K562 (cell line): ENCODE results near the gene NCOA3. TPM values are rescaled to one million over a fixed set of nuclear protein-coding genes. Genes with fewer than 3 reads are reported as not detected.

Experiments
- ATAC-seq: fragments of 200-7000 bp; cut with Tn5 transposase; 3 replicates; pipeline ENCODE4 v1.9.1; 2020; ENCODE audit warnings: moderate library complexity
- BruUV-seq: library from RNA; stranded (reverse); fragments of 400-500 nt; replicated peaks from 2 replicates; lab custom pipeline; 2021; lab: Mats Ljungman, UMichigan
- CTCF ChIA-PET: fragments of 300-600 bp; formaldehyde crosslinking; extraction: SDS; loops from one replicate; lab custom pipeline; 2021; ENCODE audit warnings: low intra/inter-chr PET ratio; lab: Yijun Ruan, JAX
- POLR2A ChIA-PET: fragments of 300-600, 350-650 bp; sonication (Branson Sonifier 250); formaldehyde crosslinking; extraction: SDS; loops from one replicate; lab custom pipeline; 2021; ENCODE audit warnings: antibody characterized with exemption, inconsistent platforms; lab: Yijun Ruan, JAX
- DNase-seq, 4 experiments: peaks; one replicate each; pipeline versions ENCODE4 v3.0.0 to v3.0.0-alpha.2; 2011 to 2018; ENCODE audit warnings: low spot score in 3 of 4, mixed read lengths in 3 of 4; ENCODE audit errors: extremely low read depth in 1 of 4
- FAIRE-seq: peaks from 2 replicates; lab custom pipeline; 2011; peaks lifted over from hg19 to GRCh38; lab: Jason Lieb, UNC
- H2AFZ ChIP-seq: 2 replicates; pipeline ENCODE4 v1.6.0; 2011; ENCODE audit warnings: low read depth, low read length, control low read depth, inconsistent platforms
- H3K27ac ChIP-seq: fragments of 200-600 bp; 3 replicates; pipeline ENCODE4 v1.8.0; 2011; ENCODE audit warnings: low read depth, mild to moderate bottlenecking, control low read depth, inconsistent platforms, low read length, moderate library complexity, mixed read lengths; ENCODE audit errors: extremely low read depth
- H3K27me3 ChIP-seq, 2 experiments: fragments of 300-600 bp in 1 of 2; 2 replicates in 1 of 2; 3 replicates in 1 of 2; pipeline versions ENCODE4 v1.6.0 to v1.8.0; 2011; ENCODE audit warnings: inconsistent platforms in 2 of 2, low read length in 2 of 2, mild to moderate bottlenecking in 1 of 2, mixed read lengths in 1 of 2, moderate library complexity in 1 of 2; ENCODE audit not compliant: control insufficient read depth in 2 of 2, insufficient read depth in 2 of 2
- H3K36me3 ChIP-seq: fragments of 300-600 bp; 3 replicates; pipeline ENCODE4 v1.8.0; 2011; ENCODE audit warnings: mild to moderate bottlenecking, low read length, inconsistent platforms; ENCODE audit not compliant: control insufficient read depth, insufficient read depth
- H3K4me1 ChIP-seq, 2 experiments: fragments of 200-600 bp in 1 of 2; replicated peaks in 1 of 2; 2 replicates in 1 of 2; 3 replicates in 1 of 2; pipeline versions ENCODE4 v1.5.1 to v1.8.0; 2011; ENCODE audit warnings: inconsistent platforms in 2 of 2, low read length in 2 of 2, mild to moderate bottlenecking in 1 of 2, mixed read lengths in 1 of 2, moderate library complexity in 1 of 2; ENCODE audit not compliant: control insufficient read depth in 2 of 2, insufficient read depth in 2 of 2
- H3K4me2 ChIP-seq: 2 replicates; pipeline ENCODE4 v1.6.1; 2011; ENCODE audit warnings: low read length, control low read depth, inconsistent platforms, mixed read lengths; ENCODE audit not compliant: insufficient read depth
- H3K4me3 ChIP-seq: fragments of 200-600 bp; sonication (generic), shearing (Covaris generic); 2 replicates; pipeline ENCODE4 v1.5.1; 2016; ENCODE audit warnings: control low read depth, inconsistent platforms
- H3K79me2 ChIP-seq: fragments of 200-600 bp; 3 replicates; pipeline ENCODE4 v1.8.0; 2011; ENCODE audit warnings: low read length, inconsistent platforms; ENCODE audit not compliant: control insufficient read depth, insufficient read depth
- H3K9ac ChIP-seq, 2 experiments: 2 replicates each; pipeline versions ENCODE4 v1.6.0 to v1.6.1; 2011; ENCODE audit warnings: low read depth in 2 of 2, low read length in 2 of 2, control low read depth in 1 of 2, inconsistent platforms in 1 of 2, mild to moderate bottlenecking in 1 of 2, mixed read lengths in 1 of 2; ENCODE audit not compliant: insufficient read depth in 1 of 2
- H3K9me1 ChIP-seq: one replicate; pipeline ENCODE4 v1.6.0; 2011; ENCODE audit warnings: inconsistent platforms, mild to moderate bottlenecking, low read length, moderate library complexity; ENCODE audit not compliant: control insufficient read depth, insufficient read depth
- H3K9me3 ChIP-seq: replicated peaks from 2 replicates; pipeline ENCODE4 v1.5.1; 2011; ENCODE audit warnings: low read depth, low read length, inconsistent platforms; ENCODE audit not compliant: control insufficient read depth, insufficient read depth
- H4K20me1 ChIP-seq: replicated peaks from 2 replicates; pipeline ENCODE4 v1.6.1; 2011; ENCODE audit warnings: low read length, inconsistent platforms, mixed read lengths; ENCODE audit not compliant: control insufficient read depth, insufficient read depth
- GTF3C2 ChIP-seq: IDR thresholded peaks from 3 replicates; pipeline ENCODE4 v1.6.1; 2011; ENCODE audit warnings: borderline replicate concordance, mild to moderate bottlenecking, moderate library complexity; ENCODE audit not compliant: insufficient read length; ENCODE audit errors: extremely low read depth
- THRAP3 ChIP-seq: fragments of 450-650 bp; IDR thresholded peaks from 2 replicates; pipeline ENCODE4 v1.6.1; 2016; ENCODE audit warnings: mild to moderate bottlenecking, inconsistent platforms, borderline replicate concordance
- ZBTB11 ChIP-seq, 3 experiments: fragments of 200-800 bp in 1 of 3; fragments of 250-450 bp in 1 of 3; fragments of 450-650 bp in 1 of 3; sonication (Bioruptor Pico) in 1 of 3; sonication (Bioruptor generic) in 1 of 3; formaldehyde crosslinking in 1 of 3; IDR thresholded peaks; 2 replicates each; pipeline versions ENCODE4 v1.6.1 to v1.8.0; 2016 to 2022; ENCODE audit warnings: mild to moderate bottlenecking in 2 of 3, missing genetic modification characterization in 2 of 3, missing compliant biosample characterization in 1 of 3, moderate library complexity in 1 of 3
- WGBS: fragments of 100-300 bp; shearing (Covaris generic); methylation state at CpG from one replicate; pipeline ENCODE4 v1.1.6; 2016; ENCODE audit warnings: low coverage, mixed read lengths; ENCODE audit not compliant: insufficient coverage; ENCODE audit errors: missing lambda C conversion rate; 5-methylcytosine and 5-hydroxymethylcytosine counted together
- in situ Hi-C: fragments of 300-500 bp; cut with MboI; formaldehyde crosslinking; loops from 4 replicates; pipeline ENCODE4 v1.15.0; 2018; ENCODE audit warnings: inconsistent platforms, mixed read lengths
- intact Hi-C: fragments of 100-400 bp; cut with micrococcal nuclease; formaldehyde crosslinking; loops from 2 replicates; pipeline ENCODE4 v1.14.2; 2022
- polyA plus RNA-seq, 8 experiments: library from polyadenylated mRNA; depleted of rRNA in 4 of 8; stranded (reverse) in 5 of 8; unstranded in 3 of 8; fragments of >200 nt; fragmentation: Nextera tagmentation in 2 of 8; fragmentation: Illumina TruSeq in 1 of 8; extraction: Ambion mirVana in 2 of 8; extraction: Trizol in 1 of 8; gene quantifications; 2 replicates each; pipeline versions ENCODE4 v1.2.1 to v1.2.3, GENCODE V29; 2011 to 2014; ENCODE audit warnings: inconsistent platforms in 1 of 8, missing spikeins in 1 of 8
- total RNA-seq, 7 experiments: library from RNA; depleted of rRNA in 6 of 7; stranded (reverse); fragments of >200 nt in 6 of 7; fragmentation: Illumina TruSeq in 2 of 7; extraction: Trizol in 2 of 7; gene quantifications; 2 replicates each; pipeline versions ENCODE4 v1.2.1 to v1.2.3, GENCODE V29; 2011 to 2021; ENCODE audit warnings: low replicate concordance in 1 of 7

The NCOA3 gene
- total and polyA plus RNA-seq, 9 of the 15 experiments (the other 6 are each of a cell fraction or from before 2014, with no cell fraction given), result 3.2 to 24.3 (median 14.4) TPM

GRCh38 chr20:47677635-47678453, 176.2 kb downstream of the NCOA3 start (continued):
- no peak for TF ChIP-seq GTF3C2

- BruUV-seq, result no TSS peak
- TF ChIP-seq ZBTB11 (CRISPR knock-in tag; IDR thresholded peaks at IDR 0.05) (peak in 1 of 3 experiments; percentile 72; a peak in 2 of 6 replicates), THRAP3 (no peak)
- intact Hi-C loops, result loop anchor here (5.0 kb wide), 2 partner anchors 49 to 944 kb away; no protein-coding TSS in a partner anchor
- Histone ChIP-seq H3K4me1 (peaks cover 0 to 13% of the 10 kb centered on the region in 2 experiments; a peak in 2 of 5 replicates), H3K9me1 (no peaks in the 10 kb centered on the region), H3K79me2 (no peaks in the 10 kb centered on the region), H3K9ac (no peak overlapping the region; a peak in 1 of 4 replicates), H3K4me3 (no peak overlapping the region), H3K27me3 (peaks cover 28 to 84% of the 10 kb centered on the region in 2 experiments; a peak in 4 of 5 replicates), H2AFZ (no peak overlapping the region), H3K36me3 (no peaks in the 10 kb centered on the region), H3K27ac (no peak overlapping the region), H3K4me2 (no peak overlapping the region), H4K20me1 (peaks cover 16% of the 10 kb centered on the region), H3K9me3 (no peaks in the 10 kb centered on the region)
- WGBS, result under 1% methylated on average over 17 of the region's 17 CpGs
- in situ Hi-C loops, result no loop called here
- CTCF ChIA-PET, result interaction anchor here (1.2 to 3.7 kb wide), 2 partner anchors 13 to 942 kb away, joined by 4 to 22 read pairs; no protein-coding TSS in a partner anchor
- POLR2A ChIA-PET, result interaction anchor here (0.7 to 1.0 kb wide), 2 partner anchors 7 to 383 kb away, joined by 3 to 4 read pairs; no protein-coding TSS in a partner anchor
- DNase-seq, result no peak
- ATAC-seq, result no peak
- FAIRE-seq, result no peak
Observed at GRCh38 chr20:47678536-47678935, 176.8 kb downstream of the NCOA3 start.
